ENCODE measurements around the gene TEX22.

TEX22 gene

GRCh38 chr14:105367116-105368031, 31.0 kb upstream of the TEX22 start:
- DNase-seq = no peak

DNA sequence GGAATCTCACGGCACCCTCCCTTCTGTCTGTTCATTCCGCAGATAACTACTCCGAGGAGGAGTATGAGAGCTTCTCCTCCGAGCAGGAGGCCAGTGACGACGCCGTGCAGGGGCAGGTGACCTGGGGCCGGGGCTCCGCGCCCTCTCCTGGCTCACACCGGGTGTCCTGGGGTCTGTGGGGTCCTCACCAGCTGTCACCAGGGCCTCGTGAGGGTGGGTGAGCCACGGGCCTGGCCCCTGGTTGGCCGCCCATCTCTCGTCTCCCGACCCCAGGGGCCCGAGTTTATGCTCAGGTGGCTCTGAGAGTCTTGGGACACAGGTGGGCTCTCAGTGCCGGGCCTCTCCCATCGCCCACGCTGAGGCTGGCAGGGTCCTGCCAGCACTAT, 30.3 kb upstream of the TEX22 start:
- no peak for DNase-seq

- no peak for DNase-seq
Measured at GRCh38 chr14:105368426-105368825, 29.9 kb upstream of the TEX22 start.

DNA sequence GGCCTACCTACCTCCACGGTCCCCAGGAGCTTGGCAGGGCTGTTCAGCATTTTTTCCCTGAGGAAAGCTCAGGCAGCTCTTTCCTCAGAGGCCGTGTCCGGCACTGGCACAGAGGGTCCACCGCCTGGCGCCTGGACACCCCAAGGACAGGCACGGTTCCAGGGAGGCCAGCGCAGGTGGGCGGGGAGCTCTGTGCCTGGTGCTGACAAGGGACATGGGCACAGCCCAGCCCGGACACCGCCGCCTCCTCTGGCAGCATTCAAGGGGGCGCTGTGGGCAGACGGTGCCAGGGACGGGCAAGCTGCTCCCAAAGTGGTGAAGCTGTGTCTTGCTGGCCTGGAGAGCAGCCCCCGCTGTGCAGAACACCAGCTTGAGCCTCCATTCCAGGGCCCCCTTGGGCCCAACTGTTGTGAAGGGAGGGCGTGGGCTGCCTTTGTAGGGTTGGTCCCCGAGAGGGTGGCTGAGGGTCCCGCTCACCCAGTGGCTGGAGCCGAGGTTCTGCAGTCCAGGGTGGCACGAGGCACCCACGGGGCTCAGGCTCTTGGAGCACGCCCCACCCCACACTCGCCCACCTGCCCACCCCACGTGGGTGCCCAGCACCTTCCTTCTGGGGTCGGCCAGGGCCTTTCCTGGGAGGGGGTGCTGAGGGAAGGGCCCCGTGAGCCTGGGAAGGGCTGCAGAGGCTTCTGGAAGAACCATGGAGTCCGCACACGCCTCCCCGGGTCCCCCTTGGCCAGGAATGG, 29.3 kb upstream of the TEX22 start:
- DNase-seq = no peak

DNA sequence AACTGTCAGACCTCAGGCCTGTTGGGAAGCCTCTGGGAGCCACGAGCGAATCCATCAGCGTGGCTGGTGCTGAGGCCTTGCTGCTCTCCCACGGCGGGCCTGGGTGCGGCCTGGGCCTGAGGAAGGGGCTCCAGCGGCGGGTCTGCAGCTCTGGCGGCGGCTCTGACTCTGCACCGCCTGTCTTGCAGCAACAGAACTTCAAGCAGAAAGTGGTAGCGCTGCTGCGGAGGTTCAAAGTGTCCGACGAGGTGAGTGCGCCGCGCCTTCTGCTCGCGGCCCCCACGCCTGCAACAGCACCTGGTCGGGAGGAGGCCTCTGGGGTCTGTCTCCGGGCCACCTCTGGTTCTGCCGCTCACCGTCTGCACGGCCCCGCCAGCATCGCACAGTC, 28.7 kb upstream of the TEX22 start:
- no peak for DNase-seq

DNA sequence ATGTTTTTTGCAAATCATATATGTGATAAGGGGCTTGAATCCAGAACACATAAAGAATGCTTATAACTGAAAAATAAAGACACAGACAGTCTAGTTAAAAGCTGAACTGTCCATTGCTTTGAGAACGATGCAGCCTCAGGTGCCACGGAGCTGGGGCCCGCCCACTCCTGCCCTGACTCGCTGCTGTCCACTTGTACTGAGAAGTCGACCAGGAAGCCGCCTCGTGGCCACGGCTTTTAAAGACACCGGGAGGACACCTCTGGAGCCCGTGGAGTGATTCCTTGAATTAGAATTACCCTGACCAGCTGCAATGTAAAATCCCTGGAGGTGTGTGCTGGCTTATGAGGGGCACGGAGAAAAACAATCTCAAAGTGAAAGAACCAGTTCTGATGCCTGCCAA, 23.9 kb upstream of the TEX22 start:
- DNase-seq = no peak

DNA sequence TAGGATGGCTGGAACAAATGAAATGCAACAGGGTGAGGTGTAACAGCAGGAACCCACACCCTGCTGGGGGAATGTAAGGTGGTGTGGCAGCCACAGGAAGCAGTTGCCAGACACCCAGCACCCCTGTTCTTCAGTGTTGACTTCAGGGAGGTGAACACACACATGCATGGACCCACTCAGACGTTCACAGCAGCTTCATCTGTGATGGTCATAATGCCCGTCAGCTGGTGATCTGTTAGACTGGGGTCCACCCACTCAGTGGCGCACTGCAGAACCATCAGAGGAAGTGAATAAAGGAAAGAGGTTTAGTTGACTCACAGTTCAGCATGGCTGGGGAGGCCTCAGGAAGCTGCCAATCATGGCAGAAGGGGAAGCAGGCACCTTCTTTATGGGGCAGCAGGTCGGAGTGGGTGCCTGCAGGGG, 22.7 kb upstream of the TEX22 start:
- DNase-seq = no peak

- DNase-seq = no peak
Measured at GRCh38 chr14:105376521-105377440, 21.6 kb upstream of the TEX22 start.

GRCh38 chr14:105377555-105378182, 20.7 kb upstream of the TEX22 start:
- DNase-seq = no peak

- no peak for DNase-seq
Measured at GRCh38 chr14:105378199-105378598, 20.1 kb upstream of the TEX22 start.

GRCh38 chr14:105378873-105379685, 19.3 kb upstream of the TEX22 start:
- DNase-seq = no peak

DNA sequence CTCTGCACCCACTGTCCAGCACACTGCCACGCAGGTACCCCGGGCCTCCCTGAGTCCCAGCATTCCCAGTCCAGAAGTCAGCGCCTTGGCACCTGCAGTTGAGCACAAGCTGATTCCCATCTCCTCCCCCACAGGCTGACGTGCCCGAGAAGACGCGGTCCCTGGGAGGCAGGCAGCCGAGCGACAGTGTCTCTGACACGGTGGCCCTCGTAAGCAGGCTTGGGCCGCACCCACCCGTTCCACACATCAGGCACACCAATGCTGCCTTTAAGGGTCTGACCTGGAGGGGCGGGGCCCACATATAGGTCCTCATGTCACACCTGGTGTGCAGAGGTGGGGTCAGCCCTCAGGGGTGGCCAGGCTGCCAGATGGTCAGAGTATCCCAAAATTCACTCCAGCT, 18.4 kb upstream of the TEX22 start:
- DNase-seq = no peak

- no peak for DNase-seq
Measured at GRCh38 chr14:105380756-105381155, 17.6 kb upstream of the TEX22 start.

DNA sequence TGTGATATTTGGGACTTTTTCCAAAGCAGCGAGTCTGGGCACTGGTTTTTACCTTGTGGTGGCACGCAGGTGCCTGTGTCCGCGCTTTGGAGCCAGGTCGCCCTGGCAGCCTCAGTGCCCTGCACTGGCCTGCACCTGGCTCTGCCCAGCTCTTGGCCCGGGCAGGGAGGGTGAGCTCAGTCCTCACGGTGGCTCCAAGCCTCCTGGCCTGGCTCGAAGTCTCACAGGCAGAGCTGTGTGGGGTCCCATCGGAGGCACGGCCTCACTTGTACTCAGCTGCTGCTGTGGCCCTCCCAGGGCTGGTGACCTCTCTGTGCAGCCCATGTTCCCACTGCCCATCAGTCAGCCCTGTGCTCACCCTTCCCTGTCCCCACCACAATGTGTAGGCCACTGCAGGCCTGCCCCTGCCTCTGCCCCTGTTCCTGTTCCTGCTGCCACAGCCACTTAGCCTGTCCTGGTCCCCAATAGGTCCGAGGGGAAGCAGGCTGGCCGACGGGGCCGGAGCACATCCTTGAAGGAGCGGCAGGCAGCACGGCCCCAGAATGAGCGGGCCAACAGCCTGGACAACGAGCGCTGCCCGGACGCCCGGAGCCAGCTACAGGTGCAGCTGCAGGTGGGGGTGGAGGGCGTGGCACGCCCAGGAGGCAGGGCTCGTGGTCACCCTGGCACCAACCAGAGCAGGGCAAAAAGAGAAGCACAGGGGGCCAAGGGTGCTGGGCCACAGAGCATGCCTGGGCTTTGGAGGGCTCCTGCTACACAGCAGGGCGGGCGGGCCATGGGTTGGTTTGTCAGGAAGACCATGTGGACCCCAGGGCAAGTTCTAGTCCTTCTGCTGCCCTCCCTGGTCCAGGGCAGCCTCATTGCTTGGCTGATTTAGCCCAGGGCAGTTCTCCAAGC, 16.6 kb upstream of the TEX22 start:
- no peak for DNase-seq

GRCh38 chr14:105382343-105383082, 15.8 kb upstream of the TEX22 start:
- DNase-seq = no peak

- DNase-seq = no peak
Measured at GRCh38 chr14:105383083-105383730, 15.1 kb upstream of the TEX22 start.

DNA sequence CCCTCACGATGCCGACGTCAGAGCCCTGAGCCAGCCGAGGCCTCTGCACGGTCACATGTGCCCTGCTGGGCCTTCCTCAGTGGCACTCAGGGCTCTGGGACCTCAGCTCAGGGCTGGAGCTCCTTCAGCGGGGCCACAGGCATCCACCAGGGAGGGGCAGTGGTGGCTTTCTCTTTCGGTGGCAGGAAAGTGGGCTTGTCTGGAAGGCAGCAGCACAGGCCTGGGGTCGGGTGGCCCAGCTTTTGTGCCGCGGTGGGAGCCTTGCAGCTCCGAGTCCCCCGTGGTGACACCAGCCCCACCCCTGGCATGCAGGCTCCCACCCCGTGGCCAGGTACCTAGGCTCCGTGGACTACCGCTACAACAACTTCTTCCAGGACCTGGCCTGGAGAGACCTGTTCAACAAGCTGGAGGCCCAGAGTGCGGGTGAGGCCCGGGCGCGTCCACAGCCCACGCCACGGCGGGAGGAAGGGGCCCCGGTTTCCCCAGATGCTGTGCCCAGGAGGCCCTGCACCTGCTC, 14.2 kb upstream of the TEX22 start:
- DNase-seq = no peak

GRCh38 chr14:105384605-105385321, 13.6 kb upstream of the TEX22 start:
- DNase-seq = no peak

DNA sequence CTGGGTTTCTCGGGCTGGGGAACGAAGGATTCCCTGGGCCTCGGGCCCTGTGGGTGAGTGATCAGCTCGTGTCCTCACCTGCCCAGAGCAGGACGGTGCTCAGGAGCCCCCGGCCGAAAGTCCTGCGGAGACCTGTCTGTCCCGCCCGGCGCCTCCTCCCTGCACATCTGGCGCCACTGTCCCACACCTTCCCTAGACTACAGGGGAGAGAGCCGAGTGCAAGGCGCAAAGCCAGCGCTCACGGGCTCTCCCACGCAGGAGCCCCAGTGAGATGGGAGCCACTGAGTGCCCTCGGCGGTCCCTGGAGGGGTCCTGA, 13.1 kb upstream of the TEX22 start:
- DNase-seq = no peak
